Activated naive CD8-positive, alpha-beta T cell (primary cell): ENCODE measurements around the gene RPTOR.
"Not testable (repeated sequence)": the region's sequence is repeated elsewhere in the genome, so short reads cannot be mapped to it uniquely, and the experiment has no call there.

ENCODE experiments used
- H3K27ac Mint-ChIP-seq: one replicate; pipeline ENCODE4 v1.8.0; 2021; ENCODE audit warnings: mixed read lengths
- H3K27me3 Mint-ChIP-seq: one replicate; pipeline ENCODE4 v1.8.0; 2021; ENCODE audit warnings: mixed read lengths
- H3K36me3 Mint-ChIP-seq: one replicate; pipeline ENCODE4 v1.8.0; 2021; ENCODE audit warnings: mixed read lengths
- H3K4me1 Mint-ChIP-seq: one replicate; pipeline ENCODE4 v1.8.0; 2021; ENCODE audit warnings: low read depth, mixed read lengths
- H3K4me3 Mint-ChIP-seq: one replicate; pipeline ENCODE4 v1.8.0; 2021; ENCODE audit warnings: mild to moderate bottlenecking, mixed read lengths
- H3K9me3 Mint-ChIP-seq: one replicate; pipeline ENCODE4 v1.8.0; 2021; ENCODE audit warnings: low read depth, mixed read lengths

RPTOR gene

GRCh38 chr17:80621335-80621996, 76.8 kb downstream of the RPTOR start:
- peaks cover 46% of the 10 kb centered on the region for H3K4me1 Mint-ChIP-seq
- no peak overlapping the region for H3K4me3 Mint-ChIP-seq
- H3K27me3 Mint-ChIP-seq, result no peaks in the 10 kb centered on the region
- H3K27ac Mint-ChIP-seq, result peak overlapping the region; percentile 34
- H3K36me3 Mint-ChIP-seq, result peaks cover 3% of the 10 kb centered on the region
- no peaks in the 10 kb centered on the region for H3K9me3 Mint-ChIP-seq

DNA sequence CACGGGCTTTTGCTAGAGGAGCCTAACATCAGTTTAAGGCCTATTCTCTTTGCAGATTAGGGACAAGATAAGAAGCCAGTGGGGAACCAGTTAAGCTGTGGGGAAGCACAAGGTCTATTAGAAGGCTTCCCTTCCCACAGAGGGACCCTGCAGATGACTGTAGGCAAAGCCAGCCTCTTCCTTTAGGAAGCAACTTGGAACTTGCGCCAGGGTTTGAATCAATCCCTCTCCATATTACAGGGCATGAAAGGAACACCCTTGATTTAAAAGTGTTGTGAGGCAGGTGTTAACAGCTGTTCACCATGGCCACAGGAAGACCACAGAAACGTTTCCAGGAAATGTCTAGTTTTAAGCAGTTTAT, 77.3 kb downstream of the RPTOR start:
- Mint-ChIP-seq H3K27ac (no peak overlapping the region), H3K9me3 (no peaks in the 10 kb centered on the region), H3K27me3 (no peaks in the 10 kb centered on the region), H3K4me3 (no peak overlapping the region), H3K36me3 (peaks cover 6% of the 10 kb centered on the region), H3K4me1 (peaks cover 48% of the 10 kb centered on the region)

DNA sequence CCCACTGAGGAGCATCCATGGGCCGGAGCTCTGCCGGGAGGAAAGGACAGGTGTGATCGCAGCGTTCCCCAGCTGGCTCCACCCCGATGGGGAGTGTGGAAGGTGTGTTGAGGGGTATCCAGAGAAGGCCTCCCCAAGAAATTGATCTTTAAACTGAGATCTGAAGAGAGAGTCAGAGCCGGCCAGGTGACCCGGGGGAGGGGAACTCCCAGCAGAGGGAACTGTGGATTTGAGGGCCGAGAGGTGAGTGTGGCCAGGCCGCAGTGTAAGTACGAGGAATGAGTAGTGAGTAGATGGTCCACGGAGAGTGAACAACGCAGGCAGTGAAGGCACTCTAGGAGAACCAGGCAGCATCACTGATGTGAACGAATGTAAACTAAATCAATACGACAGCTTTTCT, 80.2 kb downstream of the RPTOR start:
- H3K4me3 Mint-ChIP-seq, result no peak overlapping the region

GRCh38 chr17:80625627-80626026, 81.0 kb downstream of the RPTOR start:
- peaks cover 11% of the 10 kb centered on the region for H3K36me3 Mint-ChIP-seq
- no peaks in the 10 kb centered on the region for H3K27me3 Mint-ChIP-seq
- no peak overlapping the region for H3K27ac Mint-ChIP-seq
- no peaks in the 10 kb centered on the region for H3K9me3 Mint-ChIP-seq
- H3K4me3 Mint-ChIP-seq, result no peak overlapping the region
- peaks cover 33% of the 10 kb centered on the region for H3K4me1 Mint-ChIP-seq

More for the DNA sequence above, 80.2 kb downstream of the RPTOR start:
- Mint-ChIP-seq H3K27ac (no peak overlapping the region), H3K36me3 (peaks cover 11% of the 10 kb centered on the region), H3K27me3 (no peaks in the 10 kb centered on the region), H3K4me1 (peaks cover 34% of the 10 kb centered on the region), H3K9me3 (no peaks in the 10 kb centered on the region)

- peaks cover 13% of the 10 kb centered on the region for H3K36me3 Mint-ChIP-seq
- not testable (repeated sequence) for H3K4me3 Mint-ChIP-seq, H3K27me3 Mint-ChIP-seq, H3K9me3 Mint-ChIP-seq, H3K4me1 Mint-ChIP-seq, H3K27ac Mint-ChIP-seq
Measured at GRCh38 chr17:80628881-80629280, 84.2 kb downstream of the RPTOR start.

DNA sequence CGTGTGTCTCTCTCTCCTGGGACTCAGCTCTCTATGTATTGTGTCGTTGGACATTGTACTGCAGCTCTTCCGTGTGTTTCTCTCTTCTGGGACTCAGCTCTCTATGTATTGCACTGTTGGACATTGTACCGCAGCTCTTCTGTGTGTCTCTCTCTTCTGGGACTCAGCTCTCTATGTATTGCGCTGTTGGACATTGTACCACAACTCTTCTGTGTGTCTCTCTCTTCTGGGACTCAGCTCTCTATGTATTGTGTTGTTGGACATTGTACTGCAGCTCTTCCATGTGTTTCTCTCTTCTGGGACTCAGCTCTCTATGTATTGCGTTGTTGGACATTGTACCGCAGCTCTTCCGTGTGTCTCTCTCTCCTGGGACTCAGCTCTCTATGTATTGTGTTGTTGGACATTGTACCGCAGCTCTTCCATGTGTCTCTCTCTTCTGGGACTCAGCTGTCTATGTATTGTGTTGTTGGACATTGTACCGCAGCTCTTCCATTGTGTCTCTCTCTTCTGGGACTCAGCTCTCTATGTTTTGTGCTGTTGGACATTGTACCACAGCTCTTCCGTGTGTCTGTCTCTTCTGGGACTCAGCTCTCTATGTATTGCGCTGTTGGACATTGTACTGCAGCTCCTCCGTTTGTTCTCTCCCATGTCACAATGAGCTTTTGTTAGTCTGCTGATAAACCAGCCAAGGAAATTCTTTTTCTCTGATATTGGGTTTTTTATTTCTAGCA, 84.8 kb downstream of the RPTOR start:
- Mint-ChIP-seq H3K9me3 (no peaks in the 10 kb centered on the region), H3K27me3 (no peaks in the 10 kb centered on the region), H3K27ac (no peak overlapping the region), H3K36me3 (peaks cover 13% of the 10 kb centered on the region), H3K4me1 (peaks cover 9% of the 10 kb centered on the region), H3K4me3 (no peak overlapping the region)

- H3K4me3 Mint-ChIP-seq, result no peak overlapping the region
- H3K27ac Mint-ChIP-seq, result no peak overlapping the region
- no peaks in the 10 kb centered on the region for H3K27me3 Mint-ChIP-seq
- H3K36me3 Mint-ChIP-seq, result peaks cover 13% of the 10 kb centered on the region
- no peaks in the 10 kb centered on the region for H3K9me3 Mint-ChIP-seq
- peaks cover 9% of the 10 kb centered on the region for H3K4me1 Mint-ChIP-seq
Measured at GRCh38 chr17:80630560-80631120, 86.0 kb downstream of the RPTOR start.

- H3K9me3 Mint-ChIP-seq, result no peaks in the 10 kb centered on the region
- H3K4me3 Mint-ChIP-seq, result no peak overlapping the region
- peaks cover 10% of the 10 kb centered on the region for H3K36me3 Mint-ChIP-seq
- no peaks in the 10 kb centered on the region for H3K27me3 Mint-ChIP-seq
- peak overlapping the region; percentile 31 for H3K27ac Mint-ChIP-seq
- H3K4me1 Mint-ChIP-seq, result peaks cover 11% of the 10 kb centered on the region
Measured at GRCh38 chr17:80631142-80632045, 86.8 kb downstream of the RPTOR start.

- H3K27me3 Mint-ChIP-seq, result no peaks in the 10 kb centered on the region
- H3K27ac Mint-ChIP-seq, result peak overlapping the region; percentile 34
- H3K36me3 Mint-ChIP-seq, result peaks cover 6% of the 10 kb centered on the region
- H3K4me3 Mint-ChIP-seq, result no peak overlapping the region
- H3K9me3 Mint-ChIP-seq, result no peaks in the 10 kb centered on the region
- peaks cover 16% of the 10 kb centered on the region for H3K4me1 Mint-ChIP-seq
Measured at GRCh38 chr17:80632046-80632581, 87.5 kb downstream of the RPTOR start.

- Mint-ChIP-seq H3K4me1 (peaks cover 23% of the 10 kb centered on the region), H3K27ac (peak overlapping the region; percentile 11), H3K9me3 (no peaks in the 10 kb centered on the region), H3K27me3 (no peaks in the 10 kb centered on the region), H3K4me3 (no peak overlapping the region), H3K36me3 (peaks cover 4% of the 10 kb centered on the region)
Measured at GRCh38 chr17:80633207-80633606, 88.6 kb downstream of the RPTOR start.

DNA sequence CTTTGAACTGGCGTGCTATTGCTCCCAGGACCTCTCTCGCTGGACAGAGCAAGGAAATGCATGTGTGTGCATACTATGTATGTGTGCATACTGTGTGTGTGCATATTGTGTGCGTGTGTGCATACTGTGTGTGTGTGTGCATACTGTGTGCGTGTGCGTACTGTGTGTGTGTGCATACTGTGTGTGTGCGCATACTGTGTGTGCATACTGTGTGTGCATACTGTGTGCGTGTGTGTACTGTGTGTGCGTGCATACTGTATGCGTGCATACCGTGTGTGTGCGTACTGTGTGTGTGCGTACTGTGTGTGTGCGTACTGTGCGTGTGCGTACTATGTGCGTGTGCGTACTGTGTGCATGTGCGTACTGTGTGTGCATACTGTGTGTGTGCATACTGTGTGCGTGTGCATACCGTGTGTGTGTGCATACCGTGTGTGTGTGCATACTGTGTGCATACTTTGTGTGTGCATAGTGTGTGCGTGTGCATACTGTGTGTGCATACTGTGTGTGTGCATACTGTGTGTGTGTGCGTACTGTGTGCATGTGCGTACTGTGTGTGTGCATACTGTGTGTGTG, 89.4 kb downstream of the RPTOR start:
- Mint-ChIP-seq H3K4me3 (no peak overlapping the region), H3K27ac (no peak overlapping the region), H3K27me3 (no peaks in the 10 kb centered on the region), H3K36me3 (peaks cover 4% of the 10 kb centered on the region), H3K9me3 (no peaks in the 10 kb centered on the region), H3K4me1 (peaks cover 24% of the 10 kb centered on the region)

- Mint-ChIP-seq H3K4me1 (peaks cover 31% of the 10 kb centered on the region), H3K36me3 (peaks cover 6% of the 10 kb centered on the region), H3K27me3 (no peaks in the 10 kb centered on the region), H3K4me3 (peak overlapping the region; percentile 42), H3K9me3 (no peaks in the 10 kb centered on the region), H3K27ac (peak overlapping the region; percentile 84)
Measured at GRCh38 chr17:80636361-80637018, 91.9 kb downstream of the RPTOR start.

- H3K27me3 Mint-ChIP-seq, result no peaks in the 10 kb centered on the region
- peaks cover 30% of the 10 kb centered on the region for H3K4me1 Mint-ChIP-seq
- H3K4me3 Mint-ChIP-seq, result peak overlapping the region; percentile 42
- H3K27ac Mint-ChIP-seq, result peak overlapping the region; percentile 84
- H3K9me3 Mint-ChIP-seq, result no peaks in the 10 kb centered on the region
- peaks cover 6% of the 10 kb centered on the region for H3K36me3 Mint-ChIP-seq
Measured at GRCh38 chr17:80637048-80637781, 92.6 kb downstream of the RPTOR start.
